H9 (cell line): Measurements from ENCODE around the gene HMX1. TPM values are rescaled to one million over a fixed set of nuclear protein-coding genes. Genes with fewer than 3 reads are reported as not detected.

Source experiments
- DNase-seq: peaks from one replicate; pipeline ENCODE4 v3.0.0-alpha.2; 2017
- H2AFZ ChIP-seq: one replicate; pipeline ENCODE4 v1.6.1; 2013; ENCODE audit warnings: mild to moderate bottlenecking, low read length, control low read depth, moderate library complexity
- H2AK5ac ChIP-seq: 2 replicates; pipeline ENCODE4 v1.6.1; 2013; ENCODE audit warnings: low read length, control low read depth, mixed read lengths; ENCODE audit not compliant: insufficient read length
- H2BK120ac ChIP-seq: one replicate; pipeline ENCODE4 v1.6.1; 2013; ENCODE audit warnings: low read depth, mild to moderate bottlenecking, low read length, control low read depth, inconsistent platforms; ENCODE audit not compliant: poor library complexity, severe bottlenecking
- H2BK12ac ChIP-seq: 2 replicates; pipeline ENCODE4 v1.6.1; 2013; ENCODE audit warnings: low read length, control low read depth, mixed read lengths, low read depth; ENCODE audit not compliant: insufficient read length
- H2BK15ac ChIP-seq: 2 replicates; pipeline ENCODE4 v1.6.1; 2013; ENCODE audit warnings: low read depth, low read length, control low read depth
- H2BK20ac ChIP-seq: one replicate; pipeline ENCODE4 v1.6.1; 2013; ENCODE audit warnings: low read depth, mild to moderate bottlenecking, low read length, control low read depth, inconsistent platforms; ENCODE audit not compliant: poor library complexity, severe bottlenecking
- H2BK5ac ChIP-seq: 2 replicates; pipeline ENCODE4 v1.6.1; 2013; ENCODE audit warnings: low read length, control low read depth, mixed read lengths; ENCODE audit not compliant: insufficient read length
- H3K14ac ChIP-seq: 2 replicates; pipeline ENCODE4 v1.6.1; 2013; ENCODE audit warnings: low read length, control low read depth; ENCODE audit not compliant: insufficient read depth
- H3K18ac ChIP-seq: 2 replicates; pipeline ENCODE4 v1.6.1; 2013; ENCODE audit warnings: low read depth, mild to moderate bottlenecking, mixed read lengths, low read length, control low read depth; ENCODE audit not compliant: insufficient read length
- H3K23ac ChIP-seq: 2 replicates; pipeline ENCODE4 v1.6.1; 2013; ENCODE audit warnings: low read length, control low read depth, mixed read lengths, low read depth; ENCODE audit not compliant: insufficient read length
- H3K23me2 ChIP-seq: 2 replicates; pipeline ENCODE4 v1.6.1; 2013; ENCODE audit warnings: low read depth, mild to moderate bottlenecking, mixed read lengths, low read length, control low read depth; ENCODE audit not compliant: insufficient read length, poor library complexity, severe bottlenecking
- H3K27ac ChIP-seq: 2 replicates; pipeline ENCODE4 v1.5.1; 2013; ENCODE audit warnings: low read length, control low read depth, mixed read lengths, low read depth; ENCODE audit not compliant: insufficient read length
- H3K27me3 ChIP-seq: 2 replicates; pipeline ENCODE4 v1.6.1; 2013; ENCODE audit warnings: low read length, control low read depth, inconsistent platforms; ENCODE audit not compliant: insufficient read depth
- H3K4ac ChIP-seq: 2 replicates; pipeline ENCODE4 v1.6.1; 2013; ENCODE audit warnings: low read depth, mild to moderate bottlenecking, control low read depth, inconsistent platforms, low read length, moderate library complexity
- H3K4me1 ChIP-seq: 2 replicates; pipeline ENCODE4 v1.6.1; 2013; ENCODE audit warnings: low read length, control low read depth, inconsistent platforms; ENCODE audit not compliant: insufficient read depth
- H3K4me2 ChIP-seq: 2 replicates; pipeline ENCODE4 v1.6.1; 2013; ENCODE audit warnings: low read length, control low read depth, mixed read lengths; ENCODE audit not compliant: insufficient read length, insufficient read depth
- H3K56ac ChIP-seq: 2 replicates; pipeline ENCODE4 v1.6.1; 2013; ENCODE audit warnings: low read depth, mild to moderate bottlenecking, mixed read lengths, low read length, control low read depth; ENCODE audit not compliant: insufficient read length
- H3K79me1 ChIP-seq: 2 replicates; pipeline ENCODE4 v1.6.1; 2013; ENCODE audit warnings: low read depth, mild to moderate bottlenecking, moderate library complexity, low read length, control low read depth, inconsistent platforms; ENCODE audit not compliant: insufficient read depth, poor library complexity, severe bottlenecking
- H3K79me2 ChIP-seq: 2 replicates; pipeline ENCODE4 v1.6.1; 2013; ENCODE audit warnings: low read length, control low read depth, inconsistent platforms; ENCODE audit not compliant: insufficient read depth
- H3K9ac ChIP-seq: 2 replicates; pipeline ENCODE4 v1.6.1; 2013; ENCODE audit warnings: low read length, control low read depth, mixed read lengths; ENCODE audit not compliant: insufficient read length; ENCODE audit errors: extremely low read depth
- H3K9me3 ChIP-seq: one replicate; pipeline ENCODE4 v1.6.1; 2013; ENCODE audit warnings: low read depth, low read length, inconsistent platforms; ENCODE audit not compliant: control insufficient read depth
- H3T11ph ChIP-seq: one replicate; pipeline ENCODE4 v1.6.1; 2013; ENCODE audit warnings: mild to moderate bottlenecking, low read length, control low read depth, inconsistent platforms
- H4K20me1 ChIP-seq: one replicate; pipeline ENCODE4 v1.6.1; 2013; ENCODE audit not compliant: control insufficient read depth, insufficient read length, insufficient read depth
- H4K5ac ChIP-seq: 2 replicates; pipeline ENCODE4 v1.6.1; 2013; ENCODE audit warnings: low read depth, mild to moderate bottlenecking, mixed read lengths, low read length, control low read depth; ENCODE audit not compliant: insufficient read length
- H4K8ac ChIP-seq: replicated peaks from 2 replicates; pipeline ENCODE4 v1.6.1; 2013; ENCODE audit warnings: low read length, control low read depth, mixed read lengths, low read depth; ENCODE audit not compliant: insufficient read length
- H4K91ac ChIP-seq: 2 replicates; pipeline ENCODE4 v1.6.1; 2013; ENCODE audit warnings: low read depth, mild to moderate bottlenecking, moderate library complexity, mixed read lengths, low read length, control low read depth; ENCODE audit not compliant: insufficient read length
- H3K27ac Mint-ChIP-seq, 3 experiments: 2 replicates in 2 of 3; 3 replicates in 1 of 3; pipeline ENCODE4 v1.8.0; 2020 to 2021; ENCODE audit warnings: mixed read lengths in 3 of 3, mild to moderate bottlenecking in 1 of 3, moderate library complexity in 1 of 3
- H3K27me3 Mint-ChIP-seq: 2 replicates; pipeline ENCODE4 v1.8.0; 2021; ENCODE audit warnings: low read depth, mild to moderate bottlenecking, moderate library complexity, mixed read lengths
- H3K36me3 Mint-ChIP-seq, 3 experiments: 2 replicates in 2 of 3; 3 replicates in 1 of 3; pipeline ENCODE4 v1.8.0; 2020 to 2021; ENCODE audit warnings: low read depth in 3 of 3, mixed read lengths in 3 of 3; ENCODE audit not compliant: insufficient read depth in 1 of 3
- H3K4me1 Mint-ChIP-seq, 2 experiments: 2 replicates each; pipeline ENCODE4 v1.8.0; 2020; ENCODE audit warnings: mixed read lengths in 2 of 2
- H3K4me3 Mint-ChIP-seq, 2 experiments: 2 replicates in 1 of 2; 3 replicates in 1 of 2; pipeline ENCODE4 v1.8.0; 2020 to 2021; ENCODE audit warnings: mild to moderate bottlenecking in 2 of 2, mixed read lengths in 2 of 2, moderate library complexity in 1 of 2
- H3K9me3 Mint-ChIP-seq, 2 experiments: 2 replicates in 1 of 2; 3 replicates in 1 of 2; pipeline ENCODE4 v1.8.0; 2020; ENCODE audit warnings: mild to moderate bottlenecking in 2 of 2, mixed read lengths in 2 of 2, moderate library complexity in 1 of 2
- CTCF ChIP-seq: fragments of 200-600 bp; sonication (generic); conservative IDR thresholded peaks from 3 replicates; pipeline ENCODE4 v1.8.0; 2021; ENCODE audit warnings: antibody characterized with exemption, mild to moderate bottlenecking
- WGBS: extraction: QIAGEN DNeasy Blood & Tissue Kit; methylation state at CpG from one replicate; pipeline ENCODE4 v1.1.7; 2013; ENCODE audit warnings: missing lambda C conversion rate, low lambda C conversion rate, mixed read lengths; ENCODE audit not compliant: insufficient read length; ENCODE audit errors: extremely low coverage; 5-methylcytosine and 5-hydroxymethylcytosine counted together
- total RNA-seq: library from RNA; stranded (reverse); gene quantifications from 2 replicates; pipeline ENCODE4 v1.2.1, GENCODE V29; 2021

HMX1 gene
- total RNA-seq, 1 experiment from 2014 or later: 0.26 TPM

DNA sequence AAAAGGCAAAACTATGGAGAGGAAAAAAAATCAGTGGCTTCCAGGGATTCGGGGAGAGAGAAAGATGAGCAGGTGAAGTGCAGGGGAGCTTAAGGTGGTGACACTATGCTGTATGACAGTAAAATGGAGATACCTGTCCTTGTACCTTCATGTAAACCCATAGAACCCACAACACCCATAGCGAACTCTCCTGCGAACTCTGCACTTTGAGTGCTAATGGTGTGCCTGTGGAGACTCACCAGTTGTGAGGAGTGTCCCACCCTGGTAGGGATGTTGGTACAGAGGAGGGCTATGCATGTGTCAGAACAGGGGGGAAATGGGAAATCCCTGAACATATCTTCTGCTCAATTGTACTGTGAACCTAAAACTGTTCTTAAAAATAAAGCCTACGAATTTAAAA is 42.8 kb downstream of the HMX1 start:
- Mint-ChIP-seq H3K4me1 (peaks cover 0 to 3% of the 10 kb centered on the region in 2 experiments; a peak in 1 of 4 replicates), H3K9me3 (peaks cover 0 to 13% of the 10 kb centered on the region in 2 experiments; a peak in 4 of 5 replicates), H3K4me3 (no peak overlapping the region), H3K36me3 (no peaks in the 10 kb centered on the region; a peak in 1 of 7 replicates), H3K27ac (no peak overlapping the region), H3K27me3 (peaks cover 44% of the 10 kb centered on the region)
- Histone ChIP-seq H2BK15ac (no peak overlapping the region), H3K9ac (no peak overlapping the region), H2BK5ac (no peak overlapping the region), H3K79me1 (no peaks in the 10 kb centered on the region), H4K20me1 (no peaks in the 10 kb centered on the region), H3K27me3 (no peaks in the 10 kb centered on the region), H3K4me1 (no peaks in the 10 kb centered on the region), H2BK12ac (no peak overlapping the region), H2AK5ac (no peak overlapping the region), H3K4me2 (no peak overlapping the region), H4K5ac (no peak overlapping the region), H3K4ac (no peak overlapping the region), H3K23me2 (no peaks in the 10 kb centered on the region), H3K56ac (no peak overlapping the region), H3K14ac (no peak overlapping the region), H2BK120ac (no peak overlapping the region), H3T11ph (no peak overlapping the region), H4K91ac (no peak overlapping the region), H4K8ac (no peak overlapping the region), H3K27ac (no peak overlapping the region), H3K9me3 (no peaks in the 10 kb centered on the region), H3K18ac (no peak overlapping the region), H2AFZ (no peak overlapping the region), H2BK20ac (no peak overlapping the region), H3K23ac (no peak overlapping the region), H3K79me2 (no peaks in the 10 kb centered on the region)
- DNase-seq: no peak
- WGBS: no CpG with 5 or more reads among the region's 4 CpGs
- no peak for TF ChIP-seq CTCF
